CD4-positive, alpha-beta T cell treated with Interleukin-6 for 4 hours (primary cell): Measurements from ENCODE around the gene CLIP3.
"Not testable (repeated sequence)": the region's sequence is repeated elsewhere in the genome, so short reads cannot be mapped to it uniquely, and the experiment has no call there.

ENCODE experiments used
- DNase-seq: peaks from one replicate; pipeline ENCODE4 v3.0.0-alpha.2; 2020; ENCODE audit warnings: mixed read lengths

CLIP3 gene

DNA sequence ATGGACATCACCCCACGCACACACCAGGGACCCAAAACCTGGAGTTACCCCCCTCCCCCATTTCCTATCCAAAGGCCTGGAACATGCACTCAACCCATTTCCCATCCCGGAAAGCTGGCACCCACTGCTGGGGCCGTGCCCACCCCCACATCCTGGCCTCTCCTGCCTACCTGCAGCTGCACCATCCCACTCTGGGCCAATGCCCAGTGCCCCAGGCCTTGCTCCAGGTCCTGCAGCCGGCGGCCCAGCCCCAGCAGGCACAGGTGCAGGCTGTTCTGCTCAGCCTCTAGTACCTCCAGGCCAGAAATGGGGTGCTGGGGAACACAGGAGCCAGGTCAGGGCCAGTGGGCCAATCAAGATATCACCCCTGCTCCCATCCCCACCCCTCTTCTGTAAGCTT, 25.7 kb downstream of the CLIP3 start:
- no peak for DNase-seq

DNA sequence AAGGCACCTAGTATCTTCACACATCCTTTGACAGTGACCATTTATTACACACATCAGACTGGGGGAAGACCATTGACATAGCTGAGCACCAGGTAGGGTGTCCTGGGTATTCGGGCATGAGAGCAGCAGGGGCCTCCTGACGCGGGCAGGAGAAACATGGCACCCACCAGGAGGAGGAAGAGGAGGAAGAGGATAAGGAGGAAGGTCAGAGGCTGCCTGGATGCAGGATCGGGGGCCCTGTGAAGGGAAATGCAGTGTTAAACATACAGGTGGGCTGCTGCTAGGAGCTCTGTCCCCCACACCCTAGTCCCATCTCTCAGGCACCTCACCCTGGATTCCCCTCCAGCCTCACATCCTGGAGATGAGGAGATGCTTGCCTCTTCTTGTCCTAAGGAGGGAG, 29.4 kb downstream of the CLIP3 start:
- no peak for DNase-seq

DNA sequence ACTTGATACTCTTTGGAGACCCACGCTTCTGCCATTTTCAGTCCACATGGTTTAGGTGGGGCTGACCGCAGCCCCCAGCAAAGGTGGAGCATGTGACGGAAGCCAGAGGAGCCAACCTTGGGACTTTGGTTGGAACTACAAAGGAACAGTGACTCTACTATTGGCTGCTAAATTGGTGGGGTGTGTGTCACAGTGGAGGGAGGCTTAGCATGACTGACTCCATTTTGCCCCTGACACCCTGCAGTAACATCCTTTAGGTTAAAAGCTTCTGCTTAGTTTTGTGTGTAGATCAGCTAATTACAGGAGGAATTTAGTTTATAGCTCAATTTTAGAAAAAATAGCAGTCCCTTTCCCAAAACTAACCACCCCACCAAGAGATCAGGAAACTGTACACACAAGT, 31.1 kb downstream of the CLIP3 start:
- DNase-seq, result no peak

DNA sequence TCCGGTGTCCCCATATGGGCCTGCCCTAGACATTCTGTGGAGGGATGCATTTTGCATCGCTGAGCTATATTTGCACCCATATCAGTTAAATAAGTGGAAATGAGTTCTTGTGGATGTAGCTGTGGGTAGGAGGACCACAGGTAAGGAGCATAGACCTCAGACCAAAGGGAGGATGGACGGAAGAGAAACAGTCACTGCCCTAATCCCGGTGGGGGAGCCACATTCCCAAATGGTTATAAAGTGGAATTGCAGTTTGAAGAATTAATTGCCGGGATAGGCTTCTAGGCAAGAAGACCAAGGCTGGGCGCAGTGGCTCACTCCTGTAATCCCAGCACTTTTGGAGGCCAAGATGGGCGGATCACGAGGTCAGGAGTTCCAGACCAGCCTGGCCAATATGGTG, 35.9 kb downstream of the CLIP3 start:
- no peak for DNase-seq

DNA sequence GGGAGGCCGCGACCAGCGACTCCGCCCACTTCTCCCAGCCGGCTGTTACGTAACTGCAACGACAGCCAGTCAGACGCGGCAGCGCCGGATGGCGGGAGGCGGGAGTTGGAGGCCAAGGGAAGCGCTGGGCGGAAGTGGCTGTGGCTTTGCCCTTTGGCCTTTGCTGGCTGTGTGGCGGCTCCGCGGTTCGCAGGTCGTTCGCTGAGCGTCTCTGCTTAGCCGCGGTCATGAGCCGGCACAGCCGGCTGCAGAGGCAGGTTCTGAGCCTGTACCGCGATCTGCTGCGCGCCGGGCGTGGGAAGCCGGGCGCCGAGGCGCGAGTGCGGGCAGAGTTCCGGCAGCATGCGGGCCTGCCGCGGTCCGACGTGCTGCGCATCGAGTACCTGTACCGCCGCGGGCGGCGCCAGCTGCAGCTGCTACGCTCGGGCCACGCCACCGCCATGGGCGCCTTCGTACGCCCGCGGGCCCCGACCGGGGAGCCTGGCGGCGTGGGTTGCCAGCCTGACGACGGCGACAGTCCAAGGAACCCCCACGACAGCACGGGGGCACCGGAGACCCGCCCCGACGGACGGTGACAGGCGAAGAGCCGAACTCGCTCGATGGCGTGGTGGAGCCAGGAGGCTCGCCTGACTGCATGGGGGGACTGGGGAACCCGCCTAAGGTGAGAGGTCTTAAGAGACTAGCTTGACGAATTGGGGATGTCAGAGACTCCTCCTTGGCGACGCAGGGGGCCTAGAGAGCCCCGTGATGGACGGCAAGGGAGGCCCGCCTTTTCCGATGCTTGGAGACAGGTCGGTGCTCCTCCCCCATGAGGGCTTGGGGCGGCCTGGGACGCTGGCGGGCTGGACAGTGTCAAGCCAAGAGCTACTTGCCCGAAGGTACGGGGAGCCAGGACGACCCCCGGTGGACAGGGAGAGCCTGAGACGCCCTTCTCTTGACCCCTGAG, 37.4 kb downstream of the CLIP3 start, which contains the start of gene SDHAF1:
Gene SDHAF1 (plus strand): TSS at position 141 of the 946 bp plus-strand sequence. CDS start 87 bp downstream, at position 228.
- peak; percentile 96 for DNase-seq

DNA sequence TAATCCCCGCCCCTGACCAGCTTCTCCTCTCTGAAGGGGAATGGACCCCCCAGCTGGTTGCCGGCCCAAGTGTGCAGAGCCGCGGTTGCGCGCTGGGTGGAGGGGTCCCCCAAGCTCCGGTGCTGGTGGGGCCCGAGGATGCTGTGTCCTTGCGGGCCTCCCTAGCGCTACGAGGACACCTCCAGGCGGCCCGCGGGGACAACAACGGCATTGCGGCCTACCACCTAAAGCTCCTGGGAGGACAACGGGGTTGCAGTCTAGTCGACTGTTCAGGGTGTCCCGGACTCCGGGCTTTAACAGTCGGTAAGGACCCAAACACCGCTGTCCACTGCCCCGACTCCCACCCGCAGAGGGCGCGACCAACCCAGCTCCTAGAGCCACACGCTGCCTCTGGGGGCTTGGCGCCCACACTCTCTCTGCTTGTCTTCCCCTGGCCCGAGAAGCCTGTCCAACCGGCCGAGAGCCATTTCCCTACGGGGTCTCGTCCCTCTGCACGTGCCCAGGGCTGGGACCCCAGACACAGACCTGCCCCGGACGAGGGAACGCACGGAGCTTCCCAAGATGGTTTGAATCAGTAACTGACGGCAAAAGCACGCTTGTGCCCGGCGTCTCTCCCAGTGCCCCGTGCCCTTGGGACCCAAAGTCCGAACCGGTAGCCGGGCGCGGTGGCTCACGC, 38.6 kb downstream of the CLIP3 start:
- no peak for DNase-seq

DNA sequence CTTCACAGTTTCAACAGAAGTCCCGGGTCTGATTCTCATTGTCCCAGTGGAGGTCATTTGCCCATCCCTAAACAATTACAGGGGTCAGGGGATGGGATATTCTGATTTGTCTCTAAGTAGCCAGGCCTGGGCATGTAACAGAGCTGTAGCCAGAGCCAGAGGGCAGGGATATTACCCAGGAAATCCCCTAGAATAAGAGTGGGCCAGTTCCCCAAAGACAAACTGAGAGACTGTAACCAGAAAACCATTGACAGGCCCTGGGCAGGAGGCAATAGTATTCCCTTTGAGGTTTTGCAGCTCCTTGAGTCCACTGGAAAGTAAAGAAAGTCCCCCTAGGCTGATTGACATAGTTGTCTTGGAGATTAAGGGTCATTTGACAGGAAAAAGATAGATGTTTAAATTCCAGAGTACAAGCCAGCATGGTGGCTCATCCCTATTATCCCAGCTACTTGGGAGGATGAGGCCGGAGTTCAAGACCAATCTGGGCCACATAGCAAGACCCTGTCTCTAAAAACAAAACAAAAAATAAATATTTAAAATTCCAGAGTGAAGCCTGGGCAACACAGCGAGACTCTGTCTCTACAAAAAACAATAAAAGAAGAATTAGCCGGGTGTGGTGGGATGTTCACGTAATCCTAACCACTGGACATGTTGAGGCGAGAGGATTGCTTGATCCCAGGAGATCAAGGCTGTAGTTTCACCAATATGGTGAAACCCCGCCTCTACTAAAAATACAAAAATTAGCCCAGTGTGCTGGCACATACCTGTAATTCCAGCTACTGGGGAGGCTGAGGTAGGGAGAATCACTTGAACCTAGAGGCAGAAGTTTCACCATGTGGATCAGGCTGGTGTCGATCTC, 39.5 kb downstream of the CLIP3 start:
- DNase-seq, result no peak

DNA sequence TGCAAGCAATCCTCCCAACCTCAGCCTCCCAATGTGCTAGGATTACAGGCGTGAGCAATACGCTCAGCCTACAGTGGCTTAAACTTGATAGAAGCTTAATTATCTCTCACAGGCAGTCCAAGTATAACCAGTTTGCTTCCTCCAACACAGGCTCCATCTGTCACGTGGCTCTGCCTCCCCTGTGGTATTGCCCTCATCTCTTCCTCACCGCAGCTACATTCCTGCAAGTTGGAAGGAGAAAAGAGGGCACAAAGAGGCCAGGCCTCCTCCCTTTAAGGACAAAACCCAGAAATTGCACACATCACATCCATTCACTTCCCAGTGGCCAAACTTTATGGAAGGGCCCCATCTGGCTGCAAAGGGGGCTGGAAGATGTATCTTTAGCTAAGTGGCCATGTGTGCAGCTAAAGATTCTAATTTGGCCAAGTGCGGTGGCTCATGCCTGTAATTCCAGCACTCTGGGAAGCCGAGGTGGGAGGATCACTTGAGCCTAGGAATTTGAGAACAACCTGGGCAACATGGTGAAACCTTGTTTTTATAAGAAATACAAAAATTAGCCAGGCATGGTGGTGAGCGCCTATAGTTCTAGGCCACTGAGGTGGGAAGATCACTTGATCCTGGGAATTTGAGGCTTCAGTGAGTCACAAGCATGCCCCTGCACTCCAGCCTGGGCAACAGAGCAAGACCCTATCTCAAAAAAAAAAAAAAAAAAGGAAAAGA, 40.8 kb downstream of the CLIP3 start:
- DNase-seq, result no peak

DNA sequence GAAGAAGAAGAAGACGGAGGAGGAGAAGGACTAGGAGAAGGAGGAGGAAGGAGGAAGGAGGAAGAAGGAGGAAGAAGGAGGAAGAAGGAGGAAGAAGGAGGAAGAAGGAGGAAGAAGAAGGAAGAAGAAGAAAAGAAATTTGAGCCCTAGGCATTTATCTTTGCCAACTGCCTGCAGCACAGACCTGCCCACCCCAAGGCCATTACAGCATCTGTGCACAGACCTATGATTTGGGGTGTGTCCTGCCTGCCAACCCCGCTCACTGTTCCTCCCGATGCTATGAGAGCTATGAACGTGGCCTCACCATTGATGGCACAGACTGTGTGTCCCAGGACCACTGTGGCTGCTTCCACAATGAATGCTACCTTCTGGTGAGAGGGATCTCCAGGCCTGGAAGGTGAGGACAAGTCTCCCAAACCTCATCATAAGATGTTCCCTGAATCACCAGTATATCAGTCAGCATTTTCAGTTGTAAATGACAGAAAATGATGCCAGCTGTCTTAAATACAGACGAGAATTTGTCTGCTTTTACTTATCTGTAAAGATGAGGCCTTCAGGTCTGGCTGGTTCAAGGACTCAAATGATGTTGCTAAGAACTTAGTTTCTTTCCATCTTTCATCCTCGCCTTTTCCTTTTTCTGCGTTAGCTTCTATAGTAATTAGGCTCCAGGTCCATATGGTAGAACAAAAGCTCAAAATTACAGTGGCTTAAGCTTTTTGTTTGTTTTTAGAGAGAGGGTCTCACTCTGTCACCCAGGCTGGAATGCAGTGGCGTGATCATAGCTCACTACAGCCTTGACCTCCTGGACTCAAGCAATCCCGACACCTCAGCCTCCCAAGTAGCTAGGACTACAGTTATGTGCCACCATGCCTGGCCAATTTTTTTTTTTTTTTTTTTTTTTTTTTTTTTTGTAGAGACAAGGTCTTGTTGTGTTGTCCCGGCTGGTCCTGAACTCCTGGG, 41.6 kb downstream of the CLIP3 start:
- DNase-seq, result no peak

DNA sequence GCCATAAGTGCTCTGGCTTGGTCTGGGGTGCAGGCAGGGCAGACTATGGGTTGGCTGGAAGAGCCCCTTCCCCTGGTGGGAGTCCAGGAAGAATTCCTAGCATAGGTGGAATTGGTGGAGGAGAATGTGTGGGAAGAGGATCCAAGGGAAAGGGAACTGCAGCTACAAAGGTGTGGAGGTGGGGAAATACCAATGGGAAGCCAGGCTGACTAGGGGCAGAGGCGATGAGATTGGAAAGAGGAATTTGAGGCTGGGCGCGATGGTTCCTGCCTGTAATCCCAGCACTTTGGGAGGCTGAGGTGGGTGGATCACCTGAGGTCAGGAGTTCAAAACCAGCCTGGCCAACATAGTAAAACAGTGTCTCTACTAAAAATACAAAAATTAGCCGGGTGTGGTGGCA, 42.5 kb downstream of the CLIP3 start:
- no peak for DNase-seq

DNA sequence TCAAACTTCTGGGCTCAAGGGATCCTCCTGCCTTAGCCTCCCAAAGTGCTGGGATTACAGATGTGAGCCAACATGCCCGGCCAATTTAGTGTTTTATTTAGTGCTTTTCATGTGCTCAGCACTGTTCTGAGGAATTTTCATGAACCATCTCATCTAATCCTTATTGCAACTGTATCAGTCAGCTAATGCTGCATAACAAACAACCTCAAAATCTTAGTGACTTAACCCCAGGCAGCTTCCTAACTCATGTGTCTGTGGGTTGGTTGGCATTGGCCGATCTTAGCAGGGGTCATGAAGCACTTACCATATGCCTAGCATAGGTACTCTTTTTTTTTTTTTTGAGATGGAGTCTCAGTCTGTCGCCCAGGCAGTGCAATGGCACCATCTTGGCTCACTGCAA, 43.8 kb downstream of the CLIP3 start:
- no peak for DNase-seq

DNA sequence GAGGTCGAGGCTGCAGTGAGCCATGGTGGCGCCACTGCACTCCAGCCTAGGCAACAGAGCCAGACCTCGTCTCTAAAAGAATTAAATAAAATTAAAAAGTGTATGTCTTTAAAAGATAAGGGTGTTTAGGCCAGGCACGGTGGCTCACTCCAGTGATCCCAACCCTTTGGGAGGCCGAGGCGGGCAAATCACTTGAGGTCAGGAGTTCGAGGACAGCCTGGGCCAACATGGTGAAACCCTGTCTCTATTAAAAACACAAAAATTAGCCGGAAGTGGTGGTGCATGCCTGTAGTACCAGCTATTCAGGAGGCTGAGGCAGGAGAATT, 45.1 kb downstream of the CLIP3 start:
- no peak for DNase-seq

DNA sequence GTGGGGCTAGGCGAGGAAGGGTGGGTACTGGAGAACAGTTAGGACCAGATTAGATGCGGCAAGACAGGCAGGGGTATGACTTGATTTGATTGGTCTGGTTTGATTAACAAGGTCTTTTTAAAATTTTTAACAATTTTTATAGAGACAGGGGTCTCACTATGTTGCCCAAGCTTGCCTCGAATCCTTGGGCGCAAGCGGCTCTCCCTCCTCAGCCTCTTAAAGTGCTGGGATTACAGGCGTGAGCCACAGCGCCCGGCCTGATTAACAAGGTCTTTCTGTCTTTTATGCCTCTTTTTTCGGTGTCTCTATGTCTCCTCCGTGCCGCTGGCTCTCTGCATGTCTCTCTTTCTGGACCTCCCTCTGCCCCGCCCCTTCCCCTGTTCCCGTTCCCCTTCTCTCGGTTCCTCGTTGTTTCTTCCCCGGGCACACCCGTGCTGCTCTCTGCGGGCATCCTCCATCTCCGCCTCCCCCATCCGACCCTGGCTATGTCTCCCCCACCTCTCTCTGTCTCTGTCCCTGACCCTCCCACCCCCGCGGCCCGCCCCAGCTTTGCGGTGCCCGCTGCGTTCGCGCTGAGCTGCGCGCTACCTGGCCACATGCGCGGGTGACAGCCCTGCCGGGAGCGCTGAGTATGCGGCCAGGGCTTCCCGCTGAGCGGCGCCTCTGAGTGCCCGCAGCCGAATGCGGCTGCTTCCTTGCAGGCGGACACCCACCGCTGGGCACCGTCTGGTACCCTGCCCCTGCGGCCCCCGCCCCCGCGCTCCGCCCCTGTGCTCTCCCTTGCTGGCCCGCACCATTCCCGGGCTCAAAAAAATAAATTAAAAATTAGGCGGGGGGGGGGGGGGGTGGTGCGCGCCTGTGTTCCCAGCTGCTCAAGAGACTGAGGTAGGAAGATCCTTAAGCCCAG, 45.8 kb downstream of the CLIP3 start:
- peak; percentile 34 for DNase-seq

DNA sequence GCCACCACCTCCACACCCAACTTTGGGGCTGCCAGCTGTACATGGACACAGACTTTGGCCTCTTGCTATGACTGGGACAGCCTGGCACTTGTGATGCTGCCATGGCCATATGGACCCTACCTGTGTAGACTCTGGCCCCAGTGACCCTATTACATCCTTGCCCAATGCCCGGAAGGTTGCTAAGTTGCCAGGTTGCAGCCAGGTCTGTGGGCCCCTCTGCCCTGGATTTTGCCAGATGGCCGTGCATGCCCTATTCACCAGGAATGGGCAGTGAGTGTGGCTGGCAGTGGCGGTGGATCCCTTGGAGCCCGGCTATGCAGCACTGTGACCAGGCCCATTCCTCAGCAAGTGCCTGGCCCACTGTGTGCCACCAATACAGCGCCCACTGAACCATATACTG, 46.6 kb downstream of the CLIP3 start:
- no peak for DNase-seq

DNA sequence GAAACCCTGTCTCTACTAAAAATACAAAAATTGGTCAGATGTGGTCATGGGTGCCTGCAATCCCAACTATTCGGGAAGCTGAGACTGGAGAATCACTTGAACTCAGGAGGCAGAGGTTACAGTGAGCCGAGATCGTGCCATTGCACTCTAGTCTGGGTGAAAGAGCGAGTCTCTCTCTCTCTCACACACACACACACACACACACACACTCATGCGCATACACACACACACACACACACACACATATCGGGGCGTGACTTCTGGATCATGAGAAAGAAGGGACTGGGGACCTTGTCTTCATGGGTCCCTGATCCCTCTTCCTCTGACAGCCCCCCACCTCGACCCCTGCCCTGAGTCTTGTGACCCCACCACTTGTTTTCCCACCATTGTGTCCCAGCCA, 49.5 kb downstream of the CLIP3 start:
- no peak for DNase-seq

DNA sequence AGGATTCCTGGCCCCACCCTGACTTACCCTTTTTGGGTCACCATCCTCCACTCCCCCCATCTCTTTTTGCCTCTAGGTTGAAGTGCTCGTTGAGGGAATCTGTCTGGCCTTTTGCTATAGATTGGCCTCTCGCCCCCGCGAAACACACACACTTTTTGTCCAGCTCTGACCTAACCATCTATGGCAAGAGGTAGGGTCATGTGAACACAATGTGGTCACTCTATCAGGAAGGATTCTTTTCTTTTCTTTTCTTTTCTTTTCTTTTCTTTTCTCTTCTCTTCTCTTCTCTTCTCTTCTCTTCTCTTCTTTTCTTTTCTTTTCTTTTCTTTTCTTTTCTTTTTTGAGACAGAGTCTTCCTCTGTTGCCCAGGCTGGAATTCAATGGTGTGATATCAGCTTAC, 51.7 kb downstream of the CLIP3 start:
- DNase-seq, result not testable (repeated sequence)

DNA sequence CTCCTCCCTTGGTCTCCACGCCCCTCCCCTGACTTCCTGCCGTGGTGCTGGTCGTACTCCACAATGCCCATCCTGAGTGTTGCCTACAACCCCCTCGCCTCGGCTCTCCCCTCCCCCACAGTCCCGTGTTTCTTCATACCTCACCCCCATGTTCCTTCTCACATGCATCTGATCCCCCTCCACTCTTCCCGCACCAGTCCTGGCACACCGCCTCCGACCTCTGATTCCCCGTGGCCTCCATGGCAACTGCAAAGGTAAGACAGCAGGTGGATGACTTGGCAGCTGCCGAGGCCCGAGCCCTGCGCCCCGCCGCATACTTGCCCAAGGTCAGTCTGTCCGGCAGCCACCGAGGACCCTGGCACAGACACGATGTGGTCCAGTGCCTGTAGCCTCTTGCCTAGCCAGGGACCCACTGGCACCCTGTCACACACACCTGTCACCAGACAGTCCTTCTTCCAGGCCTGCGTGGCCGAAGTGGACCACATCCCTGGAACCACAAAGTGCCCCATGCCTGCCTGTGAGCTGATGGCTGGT, 53.8 kb downstream of the CLIP3 start:
- no peak for DNase-seq

DNA sequence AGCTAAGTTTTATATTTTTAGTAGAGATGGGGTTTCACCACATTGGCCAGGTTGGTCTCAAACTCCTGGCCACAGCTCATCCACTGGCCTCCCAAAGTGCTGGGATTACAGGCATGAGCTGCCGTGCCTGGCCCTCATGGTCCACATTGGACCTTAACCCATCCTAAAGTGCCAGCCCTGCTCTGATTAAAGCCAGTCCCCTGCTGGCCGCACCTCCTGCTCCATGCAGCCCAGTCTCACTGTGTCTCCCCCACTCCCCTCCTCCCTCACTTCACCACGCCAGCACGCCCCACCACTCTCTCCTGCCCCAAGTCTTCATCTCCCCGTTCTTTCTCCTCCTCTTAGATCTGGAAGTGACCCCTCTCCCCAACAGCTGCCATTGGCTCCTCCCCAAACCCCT, 54.4 kb downstream of the CLIP3 start:
- DNase-seq, result no peak

DNA sequence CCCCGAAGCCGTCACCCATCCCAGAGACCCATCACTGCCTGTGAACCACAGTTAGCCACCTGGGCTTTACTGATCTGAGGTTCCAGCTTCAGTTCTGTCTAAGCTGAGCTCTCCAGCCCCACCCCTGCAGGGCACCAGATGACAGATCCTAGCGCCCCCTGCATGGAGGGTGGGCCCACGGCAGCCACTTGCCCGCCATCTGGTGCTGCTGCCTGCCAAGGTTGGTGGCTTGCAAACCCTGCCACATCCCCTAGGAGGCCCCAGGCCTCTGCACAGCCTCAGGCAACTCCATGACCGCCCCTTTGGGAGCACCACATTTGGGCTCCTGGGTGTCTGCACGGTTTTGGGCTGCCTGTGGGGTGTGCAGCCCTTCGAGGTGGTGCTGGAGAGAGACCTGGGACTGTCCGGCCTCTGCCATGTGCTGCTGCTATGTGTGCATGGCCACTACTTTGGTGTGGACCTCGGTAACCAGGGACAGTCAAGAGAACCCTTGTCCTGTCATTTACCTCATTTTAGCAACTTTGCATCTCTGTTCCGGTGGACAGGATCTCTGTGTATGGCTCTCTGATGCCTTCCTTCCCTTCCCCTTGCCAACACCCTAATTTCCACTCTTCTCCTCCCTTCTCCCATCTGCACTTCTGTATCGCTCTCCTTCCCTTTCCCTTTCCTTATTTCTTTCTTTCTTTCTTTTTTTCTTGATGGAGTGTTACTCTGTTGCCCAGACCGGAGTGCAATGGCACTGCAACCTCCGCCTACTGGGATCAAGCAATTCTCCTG, 55.0 kb downstream of the CLIP3 start:
- DNase-seq, result no peak
